ENCODE measurements around the gene TSC2.

- no peak for TF ChIP-seq EZH2 (IDR thresholded peaks at IDR 0.05; ENCODE audit: insufficient read depth, poor library complexity, severe bottlenecking)
- TF ChIP-seq EZH2phosphoT487 (IDR thresholded peaks at IDR 0.05; ENCODE audit: insufficient read depth, low read depth) = no peak
Observed at GRCh38 chr16:2061526-2061925, 13.7 kb downstream of the TSC2 start.
